GM18907 (cell line): Measurements from ENCODE around the gene ELMO1.

ENCODE experiments used
- ATAC-seq: cut with Tn5 transposase; IDR thresholded peaks from one replicate; pipeline ENCODE4 v1.9.1; 2021; ENCODE audit warnings: mild to moderate bottlenecking, moderate library complexity; ENCODE audit not compliant: unreplicated experiment

Gene ELMO1

DNA sequence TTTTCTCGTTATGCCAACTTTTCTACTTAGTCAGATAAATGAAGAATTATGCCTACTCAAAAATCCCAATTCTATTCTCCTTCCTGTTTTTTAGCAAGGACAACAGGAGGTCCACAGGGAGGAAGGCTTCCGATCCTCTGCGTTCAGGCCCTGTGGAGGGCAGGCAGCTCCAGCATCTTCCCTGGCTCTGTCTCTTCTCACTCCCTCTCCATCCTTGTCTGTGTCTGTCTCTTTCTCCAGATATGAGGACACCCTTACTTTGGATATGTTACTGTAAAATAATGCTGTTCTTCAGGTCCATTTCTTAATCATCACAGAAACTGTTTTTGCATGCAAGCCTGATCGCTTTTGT, 166.6 kb downstream of the ELMO1 start:
- no peak for ATAC-seq

DNA sequence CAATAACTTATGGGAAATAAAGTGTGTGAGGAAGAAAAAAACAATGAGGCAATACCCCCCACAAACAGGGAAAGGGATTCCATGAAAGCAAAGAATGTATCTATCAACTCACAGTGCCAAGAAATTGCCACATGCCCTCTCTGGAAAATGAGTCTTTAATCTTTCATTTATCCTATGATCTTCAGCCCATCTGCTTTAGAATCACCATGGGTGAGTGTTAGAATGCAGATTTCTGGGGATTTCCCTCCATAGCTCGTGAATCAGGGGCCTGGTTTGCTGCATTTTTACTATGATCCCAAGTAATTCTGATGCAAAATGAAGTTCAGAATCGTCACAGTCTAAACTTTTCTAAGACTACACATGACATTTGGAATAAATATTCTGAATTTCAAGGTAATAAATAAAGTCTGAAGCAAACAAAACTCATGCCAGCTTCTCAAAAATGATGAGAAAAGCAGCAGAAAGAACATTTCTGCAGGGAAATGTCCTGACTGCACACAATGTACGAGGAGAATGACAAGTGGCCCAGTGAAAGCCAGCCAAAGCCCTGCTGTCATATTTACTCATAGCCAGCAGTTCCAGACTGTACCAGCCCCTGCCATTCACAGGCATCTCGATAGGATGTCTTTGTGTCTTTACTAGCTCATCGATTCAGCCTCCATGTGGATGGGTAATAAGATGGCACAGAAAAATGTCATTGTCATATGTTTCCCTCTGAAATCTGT, 167.1 kb downstream of the ELMO1 start:
- ATAC-seq = no peak

DNA sequence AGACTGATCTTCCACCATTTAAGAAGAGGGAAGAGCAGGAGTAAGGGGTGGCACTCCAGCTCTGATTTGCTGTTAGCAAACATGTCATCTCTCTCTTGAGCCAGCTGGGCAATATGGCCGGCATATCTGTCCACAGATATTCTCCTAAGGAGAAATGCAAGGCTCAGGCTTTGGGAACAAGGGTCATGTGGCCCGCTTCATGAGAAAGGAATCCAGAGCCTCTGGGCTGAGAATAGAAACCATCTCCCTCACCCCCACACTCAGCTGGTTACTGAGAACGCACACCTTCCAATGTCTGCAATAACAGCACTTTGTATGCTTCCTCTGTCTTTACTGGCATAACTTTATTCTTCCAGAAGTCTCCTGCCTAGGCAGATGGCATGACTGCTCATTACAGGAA, 171.2 kb downstream of the ELMO1 start:
- ATAC-seq = no peak

DNA sequence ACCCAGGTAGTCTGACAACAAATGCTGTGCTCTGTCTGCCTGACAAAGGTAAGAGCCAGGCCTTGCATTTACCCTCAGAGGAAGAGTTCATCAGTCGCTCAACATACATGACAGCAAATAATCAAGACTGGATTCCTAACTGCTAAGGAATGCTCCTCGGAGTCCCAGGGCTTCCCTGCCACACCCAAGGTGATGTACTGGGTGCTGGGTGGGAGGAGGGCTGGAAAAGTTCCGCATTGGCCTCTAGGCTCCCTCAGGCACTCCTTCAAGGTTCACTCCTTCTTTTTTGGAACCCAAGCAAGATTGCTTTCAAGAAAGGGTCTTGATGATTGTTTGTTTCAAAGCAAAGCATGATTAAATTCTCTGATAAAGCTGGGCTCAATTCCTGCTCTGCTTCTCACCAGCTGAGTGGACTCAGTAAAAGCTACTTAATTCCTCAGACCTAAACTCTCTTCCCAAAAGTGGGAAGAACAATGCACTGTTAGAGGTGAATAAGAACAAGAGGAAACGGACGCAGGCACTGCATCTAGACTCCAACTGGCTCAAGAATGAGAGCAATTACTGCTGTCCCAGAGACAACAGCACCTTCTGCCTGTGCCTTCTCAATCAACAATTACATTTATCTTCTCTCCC, 173.5 kb downstream of the ELMO1 start:
- no peak for ATAC-seq

DNA sequence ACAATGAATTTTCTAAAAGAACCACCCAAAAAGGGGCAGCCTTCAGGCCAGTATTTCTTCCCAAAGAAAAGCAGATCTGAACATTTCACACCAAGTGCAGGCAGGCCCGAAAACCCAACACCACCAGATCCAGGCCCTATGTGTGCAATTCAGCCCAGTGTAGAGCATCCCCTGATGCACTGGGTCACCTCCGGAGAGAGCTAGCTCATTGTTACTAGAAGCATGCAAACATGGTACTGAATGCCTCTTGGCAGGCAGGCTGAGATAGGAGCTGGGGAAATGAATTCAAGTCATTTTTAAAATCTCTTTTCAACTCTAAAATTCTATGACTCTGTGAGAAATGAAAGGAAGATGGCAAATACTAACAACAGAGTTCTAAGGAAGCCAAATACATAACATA, 174.8 kb downstream of the ELMO1 start:
- ATAC-seq = no peak

DNA sequence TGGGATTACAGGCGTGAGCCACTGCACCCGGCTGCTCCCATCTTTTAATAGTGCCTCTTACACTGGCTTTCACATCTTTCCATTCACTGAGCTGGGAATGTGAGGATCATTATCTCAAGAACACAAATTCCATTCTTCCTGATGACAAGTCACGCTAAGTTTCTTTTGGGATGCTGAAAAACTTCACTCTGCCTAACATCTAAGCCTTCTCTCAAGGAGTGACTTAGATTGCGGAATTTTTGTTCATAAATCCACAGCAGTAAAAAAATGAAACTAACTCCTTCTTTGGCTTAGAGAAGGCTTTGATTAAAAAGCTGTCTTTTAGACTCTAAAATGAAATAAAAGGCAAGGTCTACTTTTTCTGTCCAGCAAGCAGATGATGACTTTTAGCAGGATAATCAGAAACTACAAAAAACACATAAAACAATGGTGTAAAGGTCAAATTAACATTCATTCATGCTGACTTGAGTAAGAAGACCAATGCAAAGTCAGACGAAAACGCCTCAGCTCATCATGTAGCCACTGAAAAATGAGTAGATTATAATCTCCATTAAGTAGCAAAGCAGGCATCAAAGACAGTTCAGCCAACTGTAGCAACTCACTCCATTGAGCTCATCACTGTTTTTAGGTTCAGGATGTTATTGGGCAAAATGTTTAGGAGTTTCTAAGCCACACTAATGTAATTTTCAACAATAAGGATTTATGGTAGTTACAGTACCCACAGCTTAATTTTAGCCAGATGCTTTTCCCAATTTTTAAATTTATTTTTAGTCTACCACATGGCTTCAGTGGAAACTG, 178.8 kb downstream of the ELMO1 start:
- ATAC-seq = no peak

DNA sequence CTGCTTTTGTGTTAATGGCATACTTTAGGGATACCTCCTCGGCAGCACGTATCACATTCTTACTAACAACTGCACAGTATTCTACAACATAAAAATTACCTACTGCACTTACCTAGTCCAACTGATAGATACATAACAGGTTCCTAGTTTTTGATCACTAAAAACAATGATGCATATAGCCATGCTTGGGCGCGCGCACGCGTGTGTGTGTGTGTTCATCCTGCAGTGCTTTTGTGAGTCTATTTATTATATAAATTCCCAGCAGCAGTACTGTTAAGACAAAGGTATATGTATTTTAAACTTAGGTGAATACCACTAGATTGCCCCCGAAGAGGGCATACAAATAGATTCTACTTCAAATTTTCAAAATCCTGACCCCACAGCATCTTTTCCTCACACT, 181.4 kb downstream of the ELMO1 start:
- no peak for ATAC-seq

DNA sequence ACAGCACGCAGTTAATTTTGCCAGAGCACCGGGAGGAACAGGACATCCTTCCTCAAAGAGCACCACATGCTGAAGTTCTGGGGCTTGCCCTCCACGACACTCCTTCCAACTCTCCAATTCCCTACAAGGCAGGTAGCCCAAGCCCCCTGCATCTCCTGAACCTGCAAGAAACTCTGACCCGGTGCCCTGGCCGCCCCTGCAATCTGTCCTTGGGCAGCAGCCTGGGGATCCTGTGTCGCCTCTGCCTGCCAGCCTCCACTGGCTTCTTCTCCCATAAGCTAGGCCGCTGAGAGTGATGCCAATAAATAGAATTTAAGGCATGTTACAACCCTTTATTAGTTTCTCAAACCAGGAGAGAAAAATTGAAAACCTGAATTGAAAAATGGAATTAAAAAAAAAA, 182.8 kb downstream of the ELMO1 start:
- ATAC-seq = no peak

DNA sequence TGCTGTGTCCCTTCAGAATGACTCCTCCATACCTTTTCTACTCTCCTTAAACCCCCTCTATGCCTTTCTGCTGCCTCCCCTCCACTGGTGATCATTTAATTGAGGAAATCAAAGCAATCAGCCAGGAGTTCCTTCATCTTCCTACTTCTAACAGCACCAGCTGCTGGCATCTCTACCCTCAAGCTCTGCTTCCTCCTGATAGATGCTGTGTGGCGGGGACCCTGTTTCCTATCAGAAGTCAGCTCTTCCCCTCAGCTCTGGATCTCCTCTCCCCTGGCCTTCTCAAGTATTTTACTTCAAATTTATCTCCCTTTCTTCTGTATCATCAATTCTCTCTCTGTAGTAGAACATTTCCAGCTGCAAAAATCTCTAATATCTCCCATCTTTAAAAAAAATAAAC, 183.7 kb downstream of the ELMO1 start:
- ATAC-seq = no peak

DNA sequence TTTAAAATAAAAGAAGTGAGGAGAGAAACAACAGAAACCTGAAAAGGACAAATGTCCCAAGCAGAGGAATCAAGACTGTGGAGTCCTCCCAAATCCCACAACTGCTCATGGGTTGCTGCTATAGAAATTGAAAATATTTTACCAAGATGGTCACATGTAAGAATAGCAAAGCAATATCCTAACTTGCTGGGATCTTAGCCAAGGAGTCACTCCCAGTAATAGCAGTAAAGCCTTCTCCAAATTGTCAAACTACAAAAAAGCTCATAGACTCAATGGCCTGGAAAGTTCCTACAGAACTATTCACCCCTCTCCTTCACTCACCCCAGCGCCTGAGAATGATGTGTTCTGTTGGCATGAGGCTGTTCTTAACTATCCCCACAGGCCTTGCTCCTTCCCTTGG, 186.5 kb downstream of the ELMO1 start:
- no peak for ATAC-seq

DNA sequence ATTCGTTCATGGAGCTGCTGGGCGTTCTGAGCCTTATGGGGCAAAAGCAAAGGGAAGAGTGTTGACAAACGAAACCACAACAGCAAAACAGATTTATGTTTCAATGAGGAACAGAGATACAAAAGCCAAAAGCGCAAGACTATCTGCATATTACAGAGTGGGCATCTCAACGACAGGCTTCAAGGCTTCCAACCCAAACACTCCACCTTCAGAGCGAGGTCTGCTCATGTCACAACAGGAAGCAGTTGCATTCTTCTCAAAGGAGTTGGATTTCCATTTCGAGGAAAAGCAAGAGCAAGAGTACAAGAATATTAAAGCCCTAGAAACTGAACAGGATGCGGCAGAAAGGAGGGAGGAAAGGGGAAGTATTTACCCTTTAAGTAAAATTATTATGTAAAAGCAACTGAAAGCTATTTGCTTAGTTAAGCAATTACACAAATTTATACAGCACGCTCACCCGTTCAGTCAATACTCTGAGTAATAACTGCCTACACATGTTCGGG, 189.3 kb downstream of the ELMO1 start:
- ATAC-seq = no peak

DNA sequence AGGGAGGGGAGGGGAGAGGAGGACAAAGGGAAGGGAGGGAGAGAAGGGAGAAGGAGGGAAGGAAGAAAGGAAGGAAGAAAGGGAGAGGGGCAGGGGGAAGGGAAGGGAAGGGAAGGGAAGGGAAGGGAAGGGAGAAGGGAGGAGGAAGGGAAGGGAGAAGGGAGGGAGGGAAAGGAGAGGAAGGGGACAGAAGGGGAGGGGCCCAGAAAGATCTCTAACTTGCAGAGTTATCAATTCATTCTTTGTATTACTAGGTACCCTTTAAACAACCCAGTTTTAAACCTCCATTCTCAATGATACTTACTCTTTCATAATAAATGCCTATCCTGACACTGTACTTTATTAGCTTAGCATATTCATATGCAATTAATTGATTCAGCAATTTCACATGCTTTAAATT, 192.0 kb downstream of the ELMO1 start:
- ATAC-seq = no peak

DNA sequence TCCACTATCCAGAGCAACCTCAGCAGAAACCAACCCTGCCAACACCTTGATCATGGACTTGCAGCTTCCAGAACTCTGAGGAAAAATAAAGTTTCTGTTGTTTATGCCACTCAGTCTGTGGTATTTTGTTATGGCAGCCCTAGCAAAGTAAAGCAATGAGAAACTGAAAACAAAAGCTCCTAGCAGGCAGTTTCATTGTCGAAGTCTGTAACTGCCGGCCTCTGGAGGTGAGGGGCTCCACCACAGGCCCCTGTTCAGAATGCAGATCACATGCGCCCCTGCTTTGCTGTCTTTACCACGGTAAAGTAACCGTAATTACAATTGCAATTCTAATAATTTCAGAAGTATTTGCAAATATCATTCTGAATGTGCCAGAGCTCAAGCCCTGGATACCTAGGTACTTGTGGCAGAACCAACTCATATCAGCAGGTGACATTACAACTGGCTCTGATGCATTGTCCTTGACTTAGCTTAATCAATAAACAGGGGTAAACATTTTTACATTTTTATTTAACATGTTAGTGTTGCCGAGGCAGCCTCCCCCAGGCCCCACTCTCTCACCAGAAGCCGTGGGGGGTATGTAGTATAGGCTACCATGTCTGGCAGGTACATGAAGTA, 193.2 kb downstream of the ELMO1 start:
- no peak for ATAC-seq

DNA sequence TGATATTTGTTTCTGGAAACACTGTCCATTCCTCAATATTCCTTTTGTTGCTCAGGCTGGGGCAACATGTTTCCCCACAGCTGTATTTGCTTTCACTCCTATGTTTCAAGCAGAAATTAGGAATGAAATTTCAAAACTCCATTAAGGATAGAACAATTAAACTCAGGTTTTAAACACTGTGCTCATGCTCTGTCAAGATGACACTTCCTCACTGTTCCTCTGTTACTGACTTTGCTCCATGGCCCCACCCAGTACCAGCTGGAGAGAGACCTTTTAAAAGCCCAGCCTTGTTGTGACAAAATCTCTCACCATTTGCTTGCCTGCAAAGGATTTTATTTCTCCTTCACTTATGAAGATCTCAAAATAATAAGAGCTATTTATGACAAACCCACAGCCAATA, 197.4 kb downstream of the ELMO1 start:
- no peak for ATAC-seq

DNA sequence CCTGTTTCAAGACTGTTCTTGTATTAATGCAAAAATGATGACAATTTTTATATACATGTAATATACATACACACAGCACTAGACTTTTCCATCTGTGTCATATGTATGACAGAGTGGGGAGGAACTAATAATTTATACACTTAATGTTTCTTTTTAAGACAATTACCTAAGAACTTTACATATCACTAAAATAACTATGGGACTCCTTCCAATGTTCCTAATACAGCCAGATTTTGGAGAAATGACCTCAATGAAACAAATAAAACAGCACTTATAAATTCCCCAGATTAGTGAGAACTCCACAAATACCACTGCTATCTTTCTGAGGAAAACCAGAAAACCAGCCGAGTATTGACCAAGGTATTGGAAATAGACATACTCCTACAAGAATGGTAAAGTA, 199.4 kb downstream of the ELMO1 start:
- no peak for ATAC-seq

DNA sequence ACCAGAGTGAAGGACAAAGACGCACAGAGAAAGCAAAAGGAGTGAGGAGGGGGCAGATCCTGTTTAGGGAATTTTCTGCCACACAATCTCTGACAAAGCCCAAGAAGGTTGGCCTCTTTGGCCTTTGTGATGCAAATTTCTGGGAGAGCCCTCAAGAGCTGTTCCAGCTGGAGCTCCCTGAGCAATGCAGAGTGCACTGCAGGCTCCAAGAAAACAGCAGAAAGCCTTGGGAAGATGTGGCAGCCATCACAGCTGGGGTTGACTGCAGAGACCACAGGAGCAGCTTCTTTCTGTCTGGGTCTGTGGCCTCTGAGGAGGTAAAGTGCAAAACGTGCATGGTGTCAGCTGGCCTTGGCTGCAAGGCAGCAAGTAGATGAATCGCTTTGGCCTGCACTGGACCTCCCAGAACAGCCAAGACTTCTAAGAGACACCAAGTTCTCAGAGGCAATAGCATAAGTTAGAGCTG, 200.2 kb downstream of the ELMO1 start:
- no peak for ATAC-seq

DNA sequence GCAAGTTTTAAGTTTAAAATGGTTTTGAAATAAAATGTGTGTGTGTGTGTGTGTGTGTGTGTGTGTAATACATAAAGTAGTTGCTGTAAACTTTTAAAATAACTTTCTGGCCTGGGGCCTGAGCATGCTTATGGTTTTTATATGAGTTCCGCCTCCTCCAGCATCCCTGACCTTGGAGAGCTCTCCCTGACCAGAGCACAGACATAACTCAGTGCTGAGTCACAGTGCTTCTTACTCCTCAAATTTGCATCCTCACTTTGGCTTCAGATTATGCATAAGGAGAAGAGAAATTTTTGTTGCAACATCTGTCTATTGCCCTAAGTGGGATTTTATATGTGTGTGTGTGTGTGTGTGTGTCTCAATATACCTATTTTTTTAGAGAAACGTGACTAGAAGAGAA, 200.8 kb downstream of the ELMO1 start:
- ATAC-seq = no peak

DNA sequence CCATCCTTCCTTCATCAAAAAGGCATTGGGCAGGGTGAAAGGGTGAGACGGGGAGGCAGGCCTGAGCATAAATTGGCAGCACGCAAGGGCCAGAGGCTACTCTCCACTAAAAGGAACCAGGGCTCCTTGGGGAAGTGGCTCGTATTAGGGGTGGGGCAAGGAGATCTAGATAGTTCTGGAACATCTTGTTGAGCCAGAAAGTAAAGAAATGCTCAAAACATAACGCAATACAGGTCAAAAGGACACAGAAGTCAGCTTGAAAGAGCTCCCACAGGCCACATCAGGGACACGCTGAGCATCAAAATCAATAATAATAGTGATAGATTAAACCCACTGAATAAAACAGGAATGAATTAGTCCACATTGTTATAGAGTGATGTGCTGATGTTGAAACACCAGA, 203.1 kb downstream of the ELMO1 start:
- no peak for ATAC-seq

DNA sequence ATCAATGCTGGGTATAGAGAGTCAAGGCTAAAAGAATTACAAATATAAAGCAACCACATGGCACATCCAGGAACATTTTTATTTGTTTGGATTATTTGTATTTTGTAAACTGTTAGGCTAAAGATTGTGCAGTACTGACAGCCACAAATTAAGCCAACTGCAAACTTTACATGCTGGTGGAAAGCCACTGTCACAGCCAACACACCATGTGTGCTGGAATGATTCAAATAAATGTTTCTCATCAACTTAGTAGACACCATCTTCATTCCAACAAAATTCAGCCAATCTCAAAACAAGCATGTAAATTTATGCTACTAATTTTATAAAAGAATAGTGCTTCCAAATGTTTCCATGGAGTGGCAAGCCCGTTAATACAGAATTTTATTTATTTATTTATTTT, 211.8 kb downstream of the ELMO1 start:
- no peak for ATAC-seq

DNA sequence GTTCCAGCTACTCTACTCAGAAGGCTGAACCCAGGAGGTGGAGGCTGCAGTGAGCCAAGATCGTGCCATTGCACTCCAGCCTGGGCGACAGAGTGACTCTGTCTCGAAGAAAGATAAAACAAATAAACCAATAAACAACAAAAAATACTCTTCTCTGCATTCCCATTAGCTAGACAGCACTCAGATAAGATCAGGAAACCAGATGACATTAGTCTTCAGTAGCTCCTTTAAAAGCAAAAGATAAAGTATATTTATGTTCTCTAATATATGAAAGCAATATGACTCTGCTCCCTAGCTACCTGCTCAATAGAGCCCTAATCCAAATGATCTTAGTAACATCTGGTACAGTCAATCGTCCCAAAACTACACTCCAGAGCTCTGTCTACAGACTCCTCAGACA, 212.9 kb downstream of the ELMO1 start:
- no peak for ATAC-seq

DNA sequence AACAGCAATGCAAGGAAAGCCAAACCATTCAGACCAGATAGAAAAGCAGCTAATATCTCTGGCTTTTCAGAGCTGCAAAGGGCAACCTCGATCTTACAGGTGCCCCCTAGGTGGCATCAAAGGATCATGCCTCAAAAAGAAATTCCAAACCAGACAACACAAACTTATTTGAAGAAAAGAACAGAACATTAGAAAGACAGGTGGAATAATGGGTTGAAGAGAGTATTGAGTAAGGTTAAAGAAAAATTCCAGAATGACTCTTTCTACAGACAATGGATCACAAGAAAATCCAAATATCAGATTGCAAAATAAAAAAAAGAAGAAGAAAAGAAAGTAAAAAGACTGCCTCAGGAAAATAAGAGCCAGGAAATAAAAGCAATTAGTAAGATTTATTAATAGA, 213.7 kb downstream of the ELMO1 start:
- ATAC-seq = no peak

DNA sequence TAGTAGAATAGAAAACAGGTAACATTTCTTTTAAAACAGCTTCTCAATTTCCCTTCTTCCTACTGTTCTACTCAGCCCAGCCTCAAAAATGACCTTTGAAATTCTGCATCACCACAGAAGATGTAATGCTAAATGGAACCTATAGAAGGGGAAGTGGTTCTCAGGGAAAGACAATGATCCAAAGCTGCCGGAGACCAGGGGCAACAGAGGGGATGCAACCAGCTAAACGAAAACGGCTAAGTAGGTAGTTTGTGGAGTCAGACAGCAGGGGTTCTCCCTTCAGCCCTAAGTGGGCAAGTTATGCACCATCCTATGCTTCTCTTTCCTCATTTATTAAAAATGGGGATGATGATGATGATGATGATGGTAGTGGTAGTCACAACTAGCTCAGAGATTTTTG, 214.3 kb downstream of the ELMO1 start:
- no peak for ATAC-seq
